Kidney (tissue), 14 donors: Measurements from ENCODE around the gene RSRC1. TPM values are rescaled to one million over a fixed set of nuclear protein-coding genes. Genes with fewer than 3 reads are reported as not detected.
A peak's percentile ranks its signal among the peaks of the same experiment; 100 is the strongest.

Experiments
- DNase-seq, 5 donors: peaks; one replicate each; pipeline ENCODE4 v3.0.0-alpha.2; 2013 to 2020
- FAIRE-seq: peaks from 2 replicates; lab custom pipeline; 2012; peaks lifted over from hg19 to GRCh38; lab: Jason Lieb, UNC
- H3K27ac ChIP-seq, 2 donors: one replicate each; pipeline ENCODE4 v1.7.0; 2013; ENCODE audit warnings: low read depth in 2 of 2, low read length in 2 of 2, inconsistent platforms in 1 of 2
- H3K27me3 ChIP-seq: one replicate; pipeline ENCODE4 v1.7.1; 2013; ENCODE audit warnings: low read length, inconsistent platforms; ENCODE audit not compliant: control insufficient read depth, insufficient read depth
- H3K36me3 ChIP-seq, 3 donors: one replicate each; pipeline versions ENCODE4 v1.7.0 to v1.7.1; 2013; ENCODE audit warnings: low read length in 3 of 3, control low read depth in 1 of 3, inconsistent platforms in 1 of 3; ENCODE audit not compliant: insufficient read depth in 3 of 3, control insufficient read depth in 2 of 3
- H3K4me1 ChIP-seq, 3 donors: one replicate each; pipeline versions ENCODE4 v1.7.0 to v1.7.1; 2013; ENCODE audit warnings: low read length in 3 of 3, inconsistent platforms in 1 of 3, low read depth in 1 of 3; ENCODE audit not compliant: control insufficient read depth in 2 of 3, insufficient read depth in 2 of 3
- H3K4me3 ChIP-seq, 3 donors: one replicate each; pipeline versions ENCODE4 v1.7.0 to v1.8.1; 2013; ENCODE audit warnings: low read length in 3 of 3, control low read depth in 1 of 3, inconsistent platforms in 1 of 3
- H3K9ac ChIP-seq, 3 donors: one replicate each; pipeline versions ENCODE4 v1.7.0 to v1.7.1; 2013; ENCODE audit warnings: low read length in 3 of 3, control low read depth in 1 of 3, inconsistent platforms in 1 of 3
- H3K9me3 ChIP-seq, 3 donors: one replicate each; pipeline versions ENCODE4 v1.7.0 to v1.7.1; 2013; ENCODE audit warnings: low read length in 3 of 3, control low read depth in 1 of 3, inconsistent platforms in 1 of 3; ENCODE audit not compliant: control insufficient read depth in 2 of 3, insufficient read depth in 1 of 3
- CTCF ChIP-seq: IDR thresholded peaks from 3 replicates; pipeline ENCODE4 v1.5.1; 2012; ENCODE audit warnings: mild to moderate bottlenecking, moderate library complexity, borderline replicate concordance; ENCODE audit not compliant: insufficient read depth; ENCODE audit errors: extremely low read depth
- intact Hi-C: fragments of 100-400 bp; cut with DNase I; formaldehyde crosslinking; loops from one replicate; pipeline ENCODE4 v1.11.1; 2022
- polyA plus RNA-seq: library from polyadenylated mRNA; stranded (reverse); fragments of 350-450 nt; fragmentation: Illumina TruSeq; extraction: RNeasy Lipid Tissue Mini Kit (QIAGEN cat#74804); gene quantifications from one replicate; pipeline ENCODE4 v1.2.3, GENCODE V29; 2014; ENCODE audit warnings: low read depth, low replicate concordance; ENCODE audit not compliant: insufficient read depth
- total RNA-seq: library from RNA; stranded (reverse); fragmentation: NEBNext Ultra II Directional; extraction: Animal tissue kit (Norgen Biotek cat#: 25700); gene quantifications from one replicate; pipeline ENCODE4 v1.2.1, GENCODE V29; 2021
- donor health status: control.
- donor health status: control.
- donor health status: control.
- donor health status: control.
- donor health status: control.
- donor health status: DM: yes; HTN: yes; CAD: no.
- donor health status: Normal renal cell carcinoma (clear cell type).

RSRC1 gene
- total and polyA plus RNA-seq, 2 donors from 2014 or later, result 14.3 to 33.8 TPM

GRCh38 chr3:158095814-158096704 is 13.8 kb upstream of the RSRC1 start:
- no peak overlapping the region for H3K4me3 ChIP-seq
- peaks cover 0 to 9% (median 0%) of the 10 kb centered on the region in 3 donors for H3K4me1 ChIP-seq
- peaks cover 0 to 6% (median 0%) of the 10 kb centered on the region in 3 donors for H3K9me3 ChIP-seq
- H3K9ac ChIP-seq, result no peak overlapping the region
- FAIRE-seq (no peak), DNase-seq (peak in 3 of 5 donors; percentile 9 to 56 (median 39))
- no peak overlapping the region for H3K27ac ChIP-seq
- H3K27me3 ChIP-seq, result peaks cover 86% of the 10 kb centered on the region
- intact Hi-C loops, result no loop called here
- TF ChIP-seq CTCF, result no peak
- H3K36me3 ChIP-seq, result no peaks in the 10 kb centered on the region

DNA sequence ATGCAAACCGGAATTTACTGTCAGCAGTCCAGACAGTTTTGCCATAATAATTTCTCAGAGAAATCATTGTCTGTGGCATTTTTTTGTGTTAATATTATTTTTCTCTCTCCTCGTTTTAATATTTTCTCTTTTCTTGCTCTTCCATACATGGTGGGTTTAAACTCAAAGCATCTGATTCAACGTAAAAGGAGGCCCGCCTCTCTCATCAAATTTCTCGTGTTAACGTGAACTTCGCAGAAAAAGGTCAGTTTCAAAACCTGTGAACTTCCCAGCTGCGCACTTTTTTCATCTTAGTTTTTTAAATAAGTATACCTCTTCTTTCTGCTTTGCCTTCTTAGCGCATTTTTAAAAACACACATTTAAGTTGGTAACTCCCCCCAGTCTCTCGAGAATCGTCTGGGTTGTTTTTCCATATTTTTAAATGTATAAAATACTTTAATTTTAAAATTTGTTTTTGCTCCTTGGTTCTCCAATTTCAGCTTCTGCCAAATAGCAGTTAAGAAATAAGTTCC is 12.8 kb upstream of the RSRC1 start:
- FAIRE-seq (no peak), DNase-seq (peak in 2 of 5 donors; percentile 12 to 28)
- no peak overlapping the region for H3K9ac ChIP-seq
- peaks cover 0 to 6% (median 0%) of the 10 kb centered on the region in 3 donors for H3K9me3 ChIP-seq
- TF ChIP-seq CTCF, result no peak
- no peak overlapping the region for H3K4me3 ChIP-seq
- peaks cover 89% of the 10 kb centered on the region for H3K27me3 ChIP-seq
- H3K36me3 ChIP-seq, result no peaks in the 10 kb centered on the region
- intact Hi-C loops, result no loop called here
- no peak overlapping the region for H3K27ac ChIP-seq
- H3K4me1 ChIP-seq, result peaks cover 0 to 9% (median 0%) of the 10 kb centered on the region in 3 donors

DNA sequence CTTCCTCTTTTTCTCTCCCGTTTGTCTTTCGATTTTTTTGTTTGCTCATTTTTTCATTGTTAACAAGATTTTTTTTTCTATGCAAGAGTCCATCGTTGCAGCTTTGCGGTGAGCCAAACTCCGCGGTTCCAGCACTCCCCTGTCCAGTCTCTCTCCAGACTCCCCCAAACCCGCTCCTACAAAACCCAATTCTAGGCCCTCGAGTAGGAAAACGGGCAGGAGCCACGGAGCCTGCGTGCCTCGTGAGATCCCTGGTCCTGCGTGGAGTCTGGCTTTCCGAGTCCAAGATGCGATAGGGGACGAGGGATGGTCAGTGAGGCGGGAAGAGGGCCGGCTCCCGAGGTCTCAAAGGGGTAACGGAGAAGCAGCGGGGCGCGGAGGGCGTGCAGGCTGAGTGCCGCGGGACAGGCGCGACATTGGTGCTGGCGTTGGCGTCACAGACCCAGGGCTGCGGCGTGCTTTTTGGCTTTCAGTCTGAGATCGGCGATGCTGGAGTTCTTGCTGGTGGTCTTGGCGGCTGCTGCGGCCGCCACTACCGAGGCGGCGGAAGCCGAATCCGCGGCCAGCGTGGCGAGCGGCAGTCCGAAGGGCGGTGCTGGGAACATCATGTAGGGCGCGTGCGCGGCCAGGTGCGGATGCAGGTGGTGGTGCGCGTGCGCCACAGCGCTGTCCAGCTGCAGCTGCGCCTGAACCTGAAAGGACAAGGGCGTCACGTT is 12.1 kb upstream of the RSRC1 start:
- intact Hi-C loops, result no loop called here
- no peak for FAIRE-seq
- H3K4me1 ChIP-seq, result peaks cover 0 to 9% (median 0%) of the 10 kb centered on the region in 3 donors
- no peak overlapping the region for H3K9ac ChIP-seq
- no peak for TF ChIP-seq CTCF
- H3K9me3 ChIP-seq, result peaks cover 0 to 6% (median 0%) of the 10 kb centered on the region in 3 donors
- peaks cover 88% of the 10 kb centered on the region for H3K27me3 ChIP-seq
- peak overlapping the region; percentile 40 to 62 (median 47) for H3K4me3 ChIP-seq
- no peak overlapping the region for H3K27ac ChIP-seq
- H3K36me3 ChIP-seq, result no peaks in the 10 kb centered on the region
- DNase-seq, result peak; percentile 85 to 92 (median 91)
